ENCODE measurements around the gene SIGLEC1.

The SIGLEC1 gene

GRCh38 chr20:3729378-3729777 lies 17.0 kb upstream of the SIGLEC1 start:
- Mint-ChIP-seq H3K4me3 (no peak overlapping the region), H3K4me1 (ENCODE audit: low read depth in 2 of 2) (peaks cover 0 to 3% of the 10 kb centered on the region in 2 donors), H3K9me3 (no peaks in the 10 kb centered on the region), H3K27me3 (peaks cover 64 to 88% of the 10 kb centered on the region in 2 donors), H3K27ac (no peak overlapping the region), H3K36me3 (ENCODE audit: insufficient read depth) (peaks cover 6% of the 10 kb centered on the region)
- DNase-seq (no peak), ATAC-seq (replicated peaks) (no peak)

DNA sequence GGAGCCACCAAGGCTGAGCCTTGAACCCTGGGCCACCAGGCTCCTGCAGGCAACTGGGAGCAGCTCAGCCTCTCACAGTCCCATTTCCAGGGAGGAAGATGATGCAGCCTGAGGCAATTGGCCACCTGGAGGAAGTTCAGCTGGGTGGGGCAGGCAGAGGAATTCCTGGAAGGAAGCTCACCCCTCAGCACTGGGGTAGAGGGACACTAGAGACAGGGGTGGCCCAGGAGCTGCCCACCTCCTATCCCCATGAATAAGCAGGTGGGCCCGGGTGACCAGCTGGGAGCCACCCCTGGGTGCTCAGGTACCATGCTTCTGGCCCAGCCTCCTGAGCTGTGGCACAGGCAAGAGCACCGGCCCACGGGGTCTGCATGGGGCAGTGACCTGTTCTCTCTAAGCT lies 16.5 kb upstream of the SIGLEC1 start:
- Mint-ChIP-seq H3K4me3 (no peak overlapping the region), H3K9me3 (no peaks in the 10 kb centered on the region), H3K27ac (no peak overlapping the region), H3K36me3 (ENCODE audit: insufficient read depth) (peaks cover 6% of the 10 kb centered on the region), H3K27me3 (peaks cover 69 to 85% of the 10 kb centered on the region in 2 donors), H3K4me1 (ENCODE audit: low read depth in 2 of 2) (peaks cover 0 to 3% of the 10 kb centered on the region in 2 donors)
- no peak for ATAC-seq (replicated peaks)
- no peak for DNase-seq

DNA sequence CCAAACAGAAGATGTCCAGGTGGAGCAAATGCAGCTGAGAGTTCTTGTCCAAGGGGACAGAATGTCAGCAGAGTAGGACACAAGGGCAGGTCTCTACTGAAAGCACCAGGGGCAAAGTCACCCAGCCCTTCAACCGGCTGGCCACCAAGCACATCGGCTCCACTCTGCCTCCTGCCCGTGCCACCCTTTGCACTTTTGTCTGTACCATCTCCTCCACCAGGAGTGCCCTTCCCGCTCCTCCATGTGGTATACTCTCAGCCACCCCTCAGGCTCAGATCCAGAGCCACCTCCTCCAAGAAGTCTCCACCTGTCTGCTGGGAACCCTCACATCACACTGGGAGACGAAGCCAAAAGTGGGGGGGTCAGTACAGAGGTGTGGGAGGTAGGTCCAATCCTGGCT lies 16.0 kb upstream of the SIGLEC1 start:
- Mint-ChIP-seq H3K4me1 (ENCODE audit: low read depth in 2 of 2) (peaks cover 0 to 3% of the 10 kb centered on the region in 2 donors), H3K36me3 (ENCODE audit: insufficient read depth) (peaks cover 5% of the 10 kb centered on the region), H3K27me3 (peaks cover 68 to 81% of the 10 kb centered on the region in 2 donors), H3K9me3 (no peaks in the 10 kb centered on the region), H3K4me3 (no peak overlapping the region), H3K27ac (no peak overlapping the region)
- no peak for ATAC-seq (replicated peaks)
- DNase-seq, result no peak

- Mint-ChIP-seq H3K9me3 (no peaks in the 10 kb centered on the region), H3K27me3 (peaks cover 68 to 82% of the 10 kb centered on the region in 2 donors), H3K4me3 (no peak overlapping the region), H3K4me1 (ENCODE audit: low read depth in 2 of 2) (peaks cover 0 to 3% of the 10 kb centered on the region in 2 donors), H3K36me3 (ENCODE audit: insufficient read depth) (no peaks in the 10 kb centered on the region), H3K27ac (no peak overlapping the region)
- no peak for DNase-seq
- no peak for ATAC-seq (replicated peaks)
Observed at GRCh38 chr20:3727401-3728021, 15.1 kb upstream of the SIGLEC1 start.

GRCh38 chr20:3724356-3724755 lies 12.0 kb upstream of the SIGLEC1 start:
- no peak overlapping the region for H3K27ac Mint-ChIP-seq
- DNase-seq, result no peak
- H3K4me1 Mint-ChIP-seq (ENCODE audit: low read depth in 2 of 2), result peaks cover 0 to 1% of the 10 kb centered on the region in 2 donors
- peaks cover 68 to 80% of the 10 kb centered on the region in 2 donors for H3K27me3 Mint-ChIP-seq
- H3K9me3 Mint-ChIP-seq, result no peaks in the 10 kb centered on the region
- no peak for ATAC-seq (replicated peaks)
- H3K4me3 Mint-ChIP-seq, result no peak overlapping the region
- peaks cover 3% of the 10 kb centered on the region for H3K36me3 Mint-ChIP-seq (ENCODE audit: insufficient read depth)

DNA sequence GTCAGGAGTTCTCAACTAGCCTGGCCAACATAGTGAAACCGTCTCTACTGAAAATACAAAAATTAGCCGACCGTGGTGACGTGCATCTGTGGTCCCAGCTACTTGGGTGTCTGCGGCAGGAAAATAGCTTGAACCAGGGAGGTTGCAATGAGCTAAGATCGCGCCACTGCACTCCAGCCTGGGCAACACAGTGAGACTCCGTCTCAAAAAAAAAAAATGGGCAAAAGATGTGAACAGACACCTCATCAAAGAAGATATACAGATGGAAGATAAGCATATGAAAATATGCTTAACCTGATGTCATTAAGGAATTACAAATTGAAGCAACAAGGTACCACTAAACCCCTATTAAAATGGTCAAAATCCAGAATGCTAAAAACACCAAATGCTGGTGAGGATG lies 10.9 kb upstream of the SIGLEC1 start:
- peaks cover 0 to 1% of the 10 kb centered on the region in 2 donors for H3K4me1 Mint-ChIP-seq (ENCODE audit: low read depth in 2 of 2)
- H3K4me3 Mint-ChIP-seq, result no peak overlapping the region
- no peaks in the 10 kb centered on the region for H3K9me3 Mint-ChIP-seq
- peaks cover 3% of the 10 kb centered on the region for H3K36me3 Mint-ChIP-seq (ENCODE audit: insufficient read depth)
- ATAC-seq (replicated peaks) (no peak), DNase-seq (no peak)
- peaks cover 65 to 75% of the 10 kb centered on the region in 2 donors for H3K27me3 Mint-ChIP-seq
- H3K27ac Mint-ChIP-seq, result no peak overlapping the region

DNA sequence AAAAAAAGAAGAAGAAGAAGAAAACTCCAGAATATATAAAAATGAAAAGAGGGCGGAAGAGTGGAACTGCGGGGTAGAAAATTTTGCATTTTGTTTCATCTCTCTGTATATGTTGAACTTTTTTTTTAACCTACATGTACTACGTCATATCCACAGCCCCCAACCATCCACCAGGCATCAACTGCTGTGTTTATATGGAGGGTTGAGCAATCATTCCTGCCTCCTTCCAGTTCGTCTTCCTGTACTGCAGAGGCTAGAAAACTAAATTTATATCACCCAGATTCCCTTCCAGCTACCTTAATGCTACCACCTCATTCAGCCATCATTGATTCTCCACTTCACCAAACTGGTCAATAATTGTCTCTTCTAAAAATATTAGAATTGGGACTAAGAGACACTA lies 9.5 kb upstream of the SIGLEC1 start:
- ATAC-seq (replicated peaks) (no peak), DNase-seq (no peak)
- H3K36me3 Mint-ChIP-seq (ENCODE audit: insufficient read depth), result peaks cover 3% of the 10 kb centered on the region
- no peak overlapping the region for H3K4me3 Mint-ChIP-seq
- peaks cover 64 to 75% of the 10 kb centered on the region in 2 donors for H3K27me3 Mint-ChIP-seq
- H3K9me3 Mint-ChIP-seq, result no peaks in the 10 kb centered on the region
- no peak overlapping the region for H3K27ac Mint-ChIP-seq
- peaks cover 0 to 1% of the 10 kb centered on the region in 2 donors for H3K4me1 Mint-ChIP-seq (ENCODE audit: low read depth in 2 of 2)

- Mint-ChIP-seq H3K4me3 (no peak overlapping the region), H3K36me3 (ENCODE audit: insufficient read depth) (peaks cover 3% of the 10 kb centered on the region), H3K4me1 (ENCODE audit: low read depth in 2 of 2) (peaks cover 0 to 1% of the 10 kb centered on the region in 2 donors), H3K9me3 (no peaks in the 10 kb centered on the region), H3K27me3 (peaks cover 60 to 77% of the 10 kb centered on the region in 2 donors), H3K27ac (no peak overlapping the region)
- no peak for DNase-seq
- ATAC-seq (replicated peaks), result no peak
Observed at GRCh38 chr20:3720626-3721025, 8.2 kb upstream of the SIGLEC1 start.

DNA sequence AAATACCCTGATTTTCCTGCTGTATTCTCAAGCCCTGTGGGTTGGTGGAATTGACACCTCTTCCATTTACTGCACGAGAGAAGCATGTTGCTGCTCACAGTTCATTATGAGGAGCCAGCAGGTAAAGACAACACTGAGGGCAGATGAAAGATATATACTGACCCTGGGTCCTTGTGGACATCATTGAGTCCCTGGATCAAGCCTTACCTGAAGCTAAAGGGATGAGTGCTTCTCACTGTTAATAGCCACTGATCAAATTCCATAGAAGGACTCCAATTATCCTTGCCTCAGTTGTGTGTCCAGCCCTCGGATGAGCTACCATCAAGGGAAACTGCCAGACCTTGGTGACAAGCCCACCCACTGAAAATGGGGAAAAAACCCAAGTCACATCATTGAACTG lies 7.7 kb upstream of the SIGLEC1 start:
- no peaks in the 10 kb centered on the region for H3K9me3 Mint-ChIP-seq
- peaks cover 59 to 73% of the 10 kb centered on the region in 2 donors for H3K27me3 Mint-ChIP-seq
- H3K4me3 Mint-ChIP-seq, result no peak overlapping the region
- H3K36me3 Mint-ChIP-seq (ENCODE audit: insufficient read depth), result peaks cover 3% of the 10 kb centered on the region
- peaks cover 0 to 1% of the 10 kb centered on the region in 2 donors for H3K4me1 Mint-ChIP-seq (ENCODE audit: low read depth in 2 of 2)
- no peak overlapping the region for H3K27ac Mint-ChIP-seq
- DNase-seq (no peak), ATAC-seq (replicated peaks) (no peak)

DNA sequence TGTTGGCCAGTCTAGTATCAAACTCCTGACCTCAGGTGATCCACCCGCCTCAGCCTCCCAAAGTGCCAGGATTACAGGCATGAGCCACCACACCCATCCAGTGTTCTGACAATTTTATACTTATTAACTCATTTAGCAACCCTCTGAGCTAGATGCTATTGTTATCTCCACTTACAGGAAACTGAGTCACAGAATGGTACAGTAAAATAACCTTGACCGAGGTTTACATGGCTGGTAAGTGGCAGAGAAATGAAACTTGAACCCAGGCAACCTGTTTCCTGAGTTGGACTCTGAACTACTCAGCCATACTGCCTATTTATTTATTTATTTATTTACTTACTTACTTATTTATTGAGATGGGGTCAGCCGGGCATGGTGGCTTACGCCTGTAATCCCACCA lies 6.6 kb upstream of the SIGLEC1 start:
- peaks cover 49 to 66% of the 10 kb centered on the region in 2 donors for H3K27me3 Mint-ChIP-seq
- no peaks in the 10 kb centered on the region for H3K9me3 Mint-ChIP-seq
- peaks cover 0 to 1% of the 10 kb centered on the region in 2 donors for H3K4me1 Mint-ChIP-seq (ENCODE audit: low read depth in 2 of 2)
- no peak overlapping the region for H3K4me3 Mint-ChIP-seq
- H3K27ac Mint-ChIP-seq, result no peak overlapping the region
- no peak for DNase-seq
- no peak for ATAC-seq (replicated peaks)
- H3K36me3 Mint-ChIP-seq (ENCODE audit: insufficient read depth), result peaks cover 3% of the 10 kb centered on the region

DNA sequence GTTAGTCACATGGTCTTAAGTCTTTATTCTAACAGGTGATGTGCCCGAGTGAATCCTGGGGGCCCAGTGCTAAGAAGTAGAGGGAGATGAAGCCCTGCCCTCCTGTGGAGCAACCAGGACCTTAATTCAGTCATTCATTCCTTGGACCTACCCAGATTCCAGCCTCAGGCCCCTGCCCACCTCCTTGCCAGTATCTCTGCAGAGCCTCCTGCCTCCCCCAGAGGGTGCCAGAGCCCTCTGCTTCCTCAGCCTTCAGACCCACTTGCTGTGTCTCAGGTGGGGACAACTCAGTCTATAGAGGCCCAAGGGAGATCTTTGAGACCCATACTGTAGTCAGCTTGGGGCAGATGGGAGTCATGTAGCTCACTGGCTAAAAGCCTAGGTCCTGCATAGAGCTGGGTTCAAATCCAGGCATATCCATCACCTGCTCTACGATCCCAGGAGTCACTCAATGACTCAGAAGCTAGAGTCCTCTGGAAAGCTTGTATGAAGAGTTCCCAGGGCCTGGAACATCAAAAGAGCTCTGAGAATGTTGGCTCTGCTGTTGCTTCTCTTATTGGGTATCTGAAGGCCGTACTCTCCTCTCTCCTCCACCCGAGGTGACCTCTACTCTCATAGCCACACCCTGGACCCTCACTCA lies 3.9 kb upstream of the SIGLEC1 start:
- Mint-ChIP-seq H3K36me3 (ENCODE audit: insufficient read depth) (peaks cover 3% of the 10 kb centered on the region), H3K4me3 (no peak overlapping the region), H3K27ac (peak overlapping the region in 1 of 2 donors; percentile 39), H3K9me3 (no peaks in the 10 kb centered on the region), H3K4me1 (ENCODE audit: low read depth in 2 of 2) (peaks cover 0 to 1% of the 10 kb centered on the region in 2 donors), H3K27me3 (peaks cover 47 to 63% of the 10 kb centered on the region in 2 donors)
- ATAC-seq (replicated peaks) (peak; percentile 58), DNase-seq (peak in 2 of 3 experiments; percentile 11 to 17)

GRCh38 chr20:3714092-3714491 lies 1.7 kb upstream of the SIGLEC1 start:
- H3K4me3 Mint-ChIP-seq, result no peak overlapping the region
- DNase-seq, result no peak
- no peaks in the 10 kb centered on the region for H3K36me3 Mint-ChIP-seq (ENCODE audit: insufficient read depth)

DNA sequence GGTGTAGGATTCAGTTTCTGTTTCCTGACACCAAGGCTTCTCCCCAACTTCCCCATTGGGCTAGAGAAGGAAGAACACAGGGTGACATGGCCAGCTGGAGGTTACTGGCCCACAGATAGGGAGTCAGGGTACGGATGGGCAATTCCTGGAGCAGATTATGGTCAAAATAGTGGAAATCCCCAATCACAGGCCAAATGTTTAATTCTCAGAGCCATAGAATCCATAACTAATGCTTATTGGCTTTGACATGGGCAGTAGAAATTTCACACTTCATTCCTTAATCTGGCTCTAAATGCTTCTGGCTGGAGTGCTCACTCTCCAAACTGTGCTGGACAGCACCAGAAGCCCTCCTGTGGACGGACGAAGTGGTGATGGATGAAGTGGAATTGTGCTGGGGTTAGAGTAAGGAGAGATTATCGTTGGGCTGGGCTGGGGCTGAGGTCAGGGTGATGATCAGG lies 887 bp downstream of the SIGLEC1 start:
- H3K4me1 Mint-ChIP-seq (ENCODE audit: low read depth in 2 of 2), result peaks cover 6 to 8% of the 10 kb centered on the region in 2 donors
- ATAC-seq (replicated peaks) (no peak), DNase-seq (no peak)
- peaks cover 18 to 44% of the 10 kb centered on the region in 2 donors for H3K27me3 Mint-ChIP-seq
- H3K27ac Mint-ChIP-seq, result no peak overlapping the region
- H3K36me3 Mint-ChIP-seq (ENCODE audit: insufficient read depth), result no peaks in the 10 kb centered on the region
- H3K4me3 Mint-ChIP-seq, result no peak overlapping the region
- H3K9me3 Mint-ChIP-seq, result no peaks in the 10 kb centered on the region

More at GRCh38 chr20:3714092-3714491, 1.7 kb upstream of the SIGLEC1 start:
- H3K4me1 Mint-ChIP-seq (ENCODE audit: low read depth in 2 of 2), result peaks cover under 1 to 4% of the 10 kb centered on the region in 2 donors
- H3K27me3 Mint-ChIP-seq, result peaks cover 30 to 52% of the 10 kb centered on the region in 2 donors
- H3K9me3 Mint-ChIP-seq, result no peaks in the 10 kb centered on the region
- no peak for ATAC-seq (replicated peaks)
- H3K27ac Mint-ChIP-seq, result no peak overlapping the region

All from effector memory CD8-positive, alpha-beta T cell (primary cell).